ENCODE results near the gene LYZL2. TPM values are rescaled to one million over a fixed set of nuclear protein-coding genes. Genes with fewer than 3 reads are reported as not detected.

Gene LYZL2
- total RNA-seq, 1 experiment from 2014 or later, result not detected

DNA sequence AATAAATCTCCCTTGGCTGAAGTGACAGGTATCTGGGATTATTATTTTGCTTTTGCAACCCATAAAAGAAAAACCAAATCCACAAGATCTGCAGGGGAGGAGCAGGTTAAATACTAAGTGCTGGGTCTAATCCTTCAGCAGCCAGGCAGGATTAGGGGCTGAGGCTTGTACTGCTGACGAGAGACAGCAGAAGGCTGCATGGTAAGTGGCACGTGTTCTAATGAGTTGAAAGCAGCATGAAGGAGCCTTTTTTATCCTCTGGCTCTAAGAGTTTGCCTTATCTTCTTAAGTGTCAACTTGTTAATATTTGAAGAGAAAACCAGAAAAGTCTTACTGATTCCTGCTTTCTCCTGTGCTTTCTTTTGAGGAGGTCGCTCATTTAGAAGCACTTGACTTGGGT lies 50.0 kb downstream of the LYZL2 start:
- H3K9ac ChIP-seq (ENCODE audit: low read length), result no peak overlapping the region
- BruUV-seq (replicated peaks), result no TSS peak

More for the DNA sequence above, 50.0 kb downstream of the LYZL2 start:
- no peaks in the 10 kb centered on the region for H3K27me3 ChIP-seq (ENCODE audit: insufficient read depth, low read length)
- DNase-seq (ENCODE audit: low read depth, low spot score) (no peak), ATAC-seq (no peak)
- H3K9me3 ChIP-seq (ENCODE audit: control insufficient read depth in 1 of 2, insufficient read depth in 1 of 2, low read depth in 1 of 2, low read length in 2 of 2), result no peaks in the 10 kb centered on the region
- no peaks in the 10 kb centered on the region for H3K79me2 ChIP-seq (ENCODE audit: insufficient read depth, low read length)
- H3K4me1 ChIP-seq (ENCODE audit: control insufficient read depth in 1 of 2, insufficient read depth in 2 of 2, low read length in 2 of 2), result peaks cover 11 to 13% of the 10 kb centered on the region in 2 experiments; a peak in 3 of 4 replicates
- CTCF ChIA-PET, result no interaction called here
- H2AFZ ChIP-seq (ENCODE audit: low read depth, low read length, poor library complexity, severe bottlenecking), result no peak overlapping the region
- no peaks in the 10 kb centered on the region for H3K9me2 ChIP-seq (ENCODE audit: insufficient read depth)
- RAD21 ChIA-PET (ENCODE audit: low non-redundant PET in 1 of 2, low total read pairs in 2 of 2, uncharacterized antibody in 2 of 2, unreplicated experiment in 2 of 2), result no interaction called here
- POLR2A ChIA-PET, result no interaction called here
- no peak overlapping the region for H3K4me2 ChIP-seq (ENCODE audit: low read length)
- H3K36me3 ChIP-seq (ENCODE audit: control insufficient read depth in 1 of 2, insufficient read depth in 2 of 2, low read length in 2 of 2), result no peaks in the 10 kb centered on the region
- H4K20me1 ChIP-seq (ENCODE audit: insufficient read depth), result no peaks in the 10 kb centered on the region
- intact Hi-C loops (cut with micrococcal nuclease), result no loop called here
- no peak overlapping the region for H3K4me3 ChIP-seq (replicated peaks in 1 of 2; ENCODE audit: low read depth in 1 of 2, low read length in 2 of 2)
- no peak overlapping the region for H3K27ac ChIP-seq (ENCODE audit: low read depth, low read length)
- no peak for TF ChIP-seq CEBPB (IDR thresholded peaks at IDR 0.05; ENCODE audit: low read depth)
- TF ChIP-seq EZH2phosphoT487 (IDR thresholded peaks at IDR 0.05; ENCODE audit: borderline replicate concordance), result no peak
- TF ChIP-seq EZH2 (IDR thresholded peaks at IDR 0.05), result no peak
- no peak for TF ChIP-seq RAD21 (IDR thresholded peaks at IDR 0.05; ENCODE audit: low read depth)
- TF ChIP-seq ELF1 (IDR thresholded peaks at IDR 0.05; ENCODE audit: borderline replicate concordance, low read depth), result no peak
- no peak for TF ChIP-seq TCF7L2 (IDR thresholded peaks at IDR 0.05; ENCODE audit: borderline replicate concordance, extremely low read depth, insufficient read depth, insufficient read length)
- TF ChIP-seq FOSL1 (IDR thresholded peaks at IDR 0.05; ENCODE audit: low read depth), result no peak
- TF ChIP-seq, protein P1, sequence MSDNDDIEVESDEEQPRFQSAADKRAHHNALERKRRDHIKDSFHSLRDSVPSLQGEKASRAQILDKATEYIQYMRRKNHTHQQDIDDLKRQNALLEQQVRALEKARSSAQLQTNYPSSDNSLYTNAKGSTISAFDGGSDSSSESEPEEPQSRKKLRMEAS (IDR thresholded peaks at IDR 0.05), result no peak
- no peak for TF ChIP-seq JUND (IDR thresholded peaks at IDR 0.05)
- no peak for TF ChIP-seq EGR1 (IDR thresholded peaks at IDR 0.05; ENCODE audit: low read depth)
- no peak for TF ChIP-seq POLR2AphosphoS5 (IDR thresholded peaks at IDR 0.05; ENCODE audit: low read depth, low read length)
- TF ChIP-seq, protein P2, sequence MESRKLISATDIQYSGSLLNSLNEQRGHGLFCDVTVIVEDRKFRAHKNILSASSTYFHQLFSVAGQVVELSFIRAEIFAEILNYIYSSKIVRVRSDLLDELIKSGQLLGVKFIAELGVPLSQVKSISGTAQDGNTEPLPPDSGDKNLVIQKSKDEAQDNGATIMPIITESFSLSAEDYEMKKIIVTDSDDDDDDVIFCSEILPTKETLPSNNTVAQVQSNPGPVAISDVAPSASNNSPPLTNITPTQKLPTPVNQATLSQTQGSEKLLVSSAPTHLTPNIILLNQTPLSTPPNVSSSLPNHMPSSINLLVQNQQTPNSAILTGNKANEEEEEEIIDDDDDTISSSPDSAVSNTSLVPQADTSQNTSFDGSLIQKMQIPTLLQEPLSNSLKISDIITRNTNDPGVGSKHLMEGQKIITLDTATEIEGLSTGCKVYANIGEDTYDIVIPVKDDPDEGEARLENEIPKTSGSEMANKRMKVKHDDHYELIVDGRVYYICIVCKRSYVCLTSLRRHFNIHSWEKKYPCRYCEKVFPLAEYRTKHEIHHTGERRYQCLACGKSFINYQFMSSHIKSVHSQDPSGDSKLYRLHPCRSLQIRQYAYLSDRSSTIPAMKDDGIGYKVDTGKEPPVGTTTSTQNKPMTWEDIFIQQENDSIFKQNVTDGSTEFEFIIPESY (IDR thresholded peaks at IDR 0.05; ENCODE audit: extremely low read depth, insufficient replicate concordance, low read length), result no peak
- TF ChIP-seq, protein P3, sequence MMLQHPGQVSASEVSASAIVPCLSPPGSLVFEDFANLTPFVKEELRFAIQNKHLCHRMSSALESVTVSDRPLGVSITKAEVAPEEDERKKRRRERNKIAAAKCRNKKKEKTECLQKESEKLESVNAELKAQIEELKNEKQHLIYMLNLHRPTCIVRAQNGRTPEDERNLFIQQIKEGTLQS (IDR thresholded peaks at IDR 0.05), result no peak
- no peak for TF ChIP-seq YY1 (IDR thresholded peaks at IDR 0.05; ENCODE audit: extremely low read depth, insufficient replicate concordance, low read depth, low read length)
- no peak for TF ChIP-seq ZFX (IDR thresholded peaks at IDR 0.05)
- TF ChIP-seq ZNF274 (IDR thresholded peaks at IDR 0.05; ENCODE audit: low read depth, low read length), result no peak
- TF ChIP-seq, protein P4, sequence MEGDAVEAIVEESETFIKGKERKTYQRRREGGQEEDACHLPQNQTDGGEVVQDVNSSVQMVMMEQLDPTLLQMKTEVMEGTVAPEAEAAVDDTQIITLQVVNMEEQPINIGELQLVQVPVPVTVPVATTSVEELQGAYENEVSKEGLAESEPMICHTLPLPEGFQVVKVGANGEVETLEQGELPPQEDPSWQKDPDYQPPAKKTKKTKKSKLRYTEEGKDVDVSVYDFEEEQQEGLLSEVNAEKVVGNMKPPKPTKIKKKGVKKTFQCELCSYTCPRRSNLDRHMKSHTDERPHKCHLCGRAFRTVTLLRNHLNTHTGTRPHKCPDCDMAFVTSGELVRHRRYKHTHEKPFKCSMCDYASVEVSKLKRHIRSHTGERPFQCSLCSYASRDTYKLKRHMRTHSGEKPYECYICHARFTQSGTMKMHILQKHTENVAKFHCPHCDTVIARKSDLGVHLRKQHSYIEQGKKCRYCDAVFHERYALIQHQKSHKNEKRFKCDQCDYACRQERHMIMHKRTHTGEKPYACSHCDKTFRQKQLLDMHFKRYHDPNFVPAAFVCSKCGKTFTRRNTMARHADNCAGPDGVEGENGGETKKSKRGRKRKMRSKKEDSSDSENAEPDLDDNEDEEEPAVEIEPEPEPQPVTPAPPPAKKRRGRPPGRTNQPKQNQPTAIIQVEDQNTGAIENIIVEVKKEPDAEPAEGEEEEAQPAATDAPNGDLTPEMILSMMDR (IDR thresholded peaks at IDR 0.05 in 2 of 3, conservative IDR thresholded peaks at IDR 0.05 in 1 of 3; ENCODE audit: borderline replicate concordance in 1 of 3, insufficient read depth in 1 of 3, low read depth in 2 of 3, low read length in 2 of 3), result no peak
- TF ChIP-seq, protein P5, sequence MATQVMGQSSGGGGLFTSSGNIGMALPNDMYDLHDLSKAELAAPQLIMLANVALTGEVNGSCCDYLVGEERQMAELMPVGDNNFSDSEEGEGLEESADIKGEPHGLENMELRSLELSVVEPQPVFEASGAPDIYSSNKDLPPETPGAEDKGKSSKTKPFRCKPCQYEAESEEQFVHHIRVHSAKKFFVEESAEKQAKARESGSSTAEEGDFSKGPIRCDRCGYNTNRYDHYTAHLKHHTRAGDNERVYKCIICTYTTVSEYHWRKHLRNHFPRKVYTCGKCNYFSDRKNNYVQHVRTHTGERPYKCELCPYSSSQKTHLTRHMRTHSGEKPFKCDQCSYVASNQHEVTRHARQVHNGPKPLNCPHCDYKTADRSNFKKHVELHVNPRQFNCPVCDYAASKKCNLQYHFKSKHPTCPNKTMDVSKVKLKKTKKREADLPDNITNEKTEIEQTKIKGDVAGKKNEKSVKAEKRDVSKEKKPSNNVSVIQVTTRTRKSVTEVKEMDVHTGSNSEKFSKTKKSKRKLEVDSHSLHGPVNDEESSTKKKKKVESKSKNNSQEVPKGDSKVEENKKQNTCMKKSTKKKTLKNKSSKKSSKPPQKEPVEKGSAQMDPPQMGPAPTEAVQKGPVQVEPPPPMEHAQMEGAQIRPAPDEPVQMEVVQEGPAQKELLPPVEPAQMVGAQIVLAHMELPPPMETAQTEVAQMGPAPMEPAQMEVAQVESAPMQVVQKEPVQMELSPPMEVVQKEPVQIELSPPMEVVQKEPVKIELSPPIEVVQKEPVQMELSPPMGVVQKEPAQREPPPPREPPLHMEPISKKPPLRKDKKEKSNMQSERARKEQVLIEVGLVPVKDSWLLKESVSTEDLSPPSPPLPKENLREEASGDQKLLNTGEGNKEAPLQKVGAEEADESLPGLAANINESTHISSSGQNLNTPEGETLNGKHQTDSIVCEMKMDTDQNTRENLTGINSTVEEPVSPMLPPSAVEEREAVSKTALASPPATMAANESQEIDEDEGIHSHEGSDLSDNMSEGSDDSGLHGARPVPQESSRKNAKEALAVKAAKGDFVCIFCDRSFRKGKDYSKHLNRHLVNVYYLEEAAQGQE (IDR thresholded peaks at IDR 0.05; ENCODE audit: low read depth), result no peak
